PC-3 (cell line): ENCODE results near the gene ASB9. TPM values are rescaled to one million over a fixed set of nuclear protein-coding genes. Genes with fewer than 3 reads are reported as not detected.

Source experiments
- ATAC-seq: fragments of 200-7000 bp; cut with Tn5 transposase; 2 replicates; pipeline ENCODE4 v1.9.1; 2020; ENCODE audit warnings: mild to moderate bottlenecking, moderate library complexity
- Bru-seq: library from RNA; stranded (reverse); fragments of 400-500 nt; gene quantifications from one replicate; lab custom pipeline; 2021; lab: Mats Ljungman, UMichigan
- BruChase-seq, 2 experiments: library from RNA; stranded (reverse); fragments of 400-500 nt; gene quantifications; one replicate each; lab custom pipeline; 2021; lab: Mats Ljungman, UMichigan
- BruUV-seq: library from RNA; stranded (reverse); fragments of 400-500 nt; replicated peaks from 2 replicates; lab custom pipeline; 2021; lab: Mats Ljungman, UMichigan
- CTCF ChIA-PET: fragments of 300-600 bp; sonication (Branson Sonifier 250); formaldehyde crosslinking; loops from one replicate; lab custom pipeline; 2022; ENCODE audit warnings: antibody characterized with exemption; lab: Charles Lee
- POLR2A ChIA-PET: fragments of 300-600 bp; sonication (Branson Sonifier 250); formaldehyde crosslinking; loops from one replicate; lab custom pipeline; 2022; ENCODE audit warnings: antibody characterized with exemption; ENCODE audit not compliant: unreplicated experiment; lab: Charles Lee
- DNase-seq: peaks from one replicate; pipeline ENCODE4 v3.0.0-alpha.2; 2015
- H2AFZ ChIP-seq: fragments of 300-600 bp; sonication (generic); 2 replicates; pipeline ENCODE4 v1.6.0; 2016; ENCODE audit warnings: antibody characterized with exemption, low read length
- H3F3A ChIP-seq: fragments of 300-600 bp; sonication (generic); one replicate; pipeline ENCODE4 v1.6.0; 2017; ENCODE audit warnings: antibody characterized with exemption, low read length, control low read depth, mild to moderate bottlenecking; ENCODE audit not compliant: unreplicated experiment
- H3K27ac ChIP-seq: fragments of 300-600 bp; sonication (generic); 2 replicates; pipeline ENCODE4 v1.5.1; 2016; ENCODE audit warnings: mild to moderate bottlenecking, low read length
- H3K27me3 ChIP-seq: fragments of 300-600 bp; sonication (generic); 2 replicates; pipeline ENCODE4 v1.6.1; 2016; ENCODE audit warnings: low read length, mixed read lengths
- H3K36me3 ChIP-seq: fragments of 300-600 bp; sonication (generic); 2 replicates; pipeline ENCODE4 v1.6.1; 2016; ENCODE audit warnings: low read depth, mixed run types, low read length, mixed read lengths
- H3K4me1 ChIP-seq: fragments of 300-600 bp; sonication (generic); 2 replicates; pipeline ENCODE4 v1.5.1; 2016; ENCODE audit warnings: low read length; ENCODE audit not compliant: insufficient read depth
- H3K4me2 ChIP-seq: fragments of 300-600 bp; sonication (generic); 2 replicates; pipeline ENCODE4 v1.6.0; 2016; ENCODE audit warnings: low read length
- H3K4me3 ChIP-seq: fragments of 300-600 bp; sonication (generic); 2 replicates; pipeline ENCODE4 v1.5.1; 2016; ENCODE audit warnings: mild to moderate bottlenecking, low read length, mixed read lengths
- H3K79me2 ChIP-seq: fragments of 300-600 bp; sonication (generic); 2 replicates; pipeline ENCODE4 v1.6.1; 2017; ENCODE audit warnings: low read length, mixed read lengths
- H3K9ac ChIP-seq: fragments of 300-600 bp; sonication (generic); 2 replicates; pipeline ENCODE4 v1.6.0; 2016; ENCODE audit warnings: mild to moderate bottlenecking, low read length
- H3K9me2 ChIP-seq: fragments of 300-600 bp; sonication (generic); replicated peaks from 2 replicates; pipeline ENCODE4 v1.6.1; 2016; ENCODE audit warnings: mixed run types, low read length, mixed read lengths
- H3K9me3 ChIP-seq: fragments of 300-600 bp; sonication (generic); 2 replicates; pipeline ENCODE4 v1.6.1; 2016; ENCODE audit warnings: low read length, mixed read lengths
- H4K20me1 ChIP-seq: fragments of 300-600 bp; sonication (generic); 2 replicates; pipeline ENCODE4 v1.6.1; 2016; ENCODE audit warnings: low read length, mixed read lengths
- CTCF ChIP-seq: fragments of 300-600 bp; sonication (generic); conservative IDR thresholded peaks from 2 replicates; pipeline ENCODE4 v1.5.1; 2017; ENCODE audit warnings: antibody characterized with exemption, low read depth, mild to moderate bottlenecking, low read length
- EZH2 ChIP-seq: fragments of 300-600 bp; sonication (generic); IDR thresholded peaks from one replicate; pipeline ENCODE4 v1.6.1; 2017; ENCODE audit warnings: antibody characterized with exemption, mild to moderate bottlenecking, low read length; ENCODE audit not compliant: unreplicated experiment
- EZH2phosphoT487 ChIP-seq: fragments of 300-600 bp; sonication (generic); IDR thresholded peaks from 2 replicates; pipeline ENCODE4 v1.6.1; 2018; ENCODE audit warnings: mild to moderate bottlenecking, antibody characterized with exemption, low read length, borderline replicate concordance
- intact Hi-C: fragments of 100-400 bp; cut with micrococcal nuclease; formaldehyde crosslinking; loops from 2 replicates; pipeline ENCODE4 v1.9.0; 2023
- long read RNA-seq: library from polyadenylated mRNA; unstranded; transcript quantifications from one replicate; pipeline ENCODE4 v2.0.0, GENCODE V29; 2021; ENCODE audit not compliant: unreplicated experiment
- total RNA-seq: library from RNA; depleted of rRNA; stranded (reverse); fragments of >200 nt; gene quantifications from 2 replicates; pipeline ENCODE4 v1.2.3, GENCODE V29; 2014; rRNA removed

The ASB9 gene
- total RNA-seq (31.5 and 32.1 TPM in 2 replicates), Bru-seq, nascent RNA (percentile 54 among the genes with signal in this experiment), BruChase-seq, experiment 1, labeled RNA remaining after a 6-hour chase (percentile 56 among the genes with signal in this experiment), BruChase-seq, experiment 2, labeled RNA remaining after a 2-hour chase (percentile 67 among the genes with signal in this experiment)
- long read RNA-seq, transcript ASB9-203 (7 exons, 1,678 nt), result minor isoform, 15 of 66 reads
- long read RNA-seq, transcript ASB9-202 (7 exons, 1,652 nt), result major isoform, 21 of 66 reads
- long read RNA-seq, partial matches to known transcripts, result 4 of 66 reads
- long read RNA-seq, other reads (novel, unspliced or antisense), result 21 of 66 reads

GRCh38 chrX:15269618-15270521 lies at the start of gene ASB9:
Gene ASB9, minus strand, starts transcription at chrX:15270083. Its CDS starts 209 bp downstream, at chrX:15269874.
- Histone ChIP-seq H3K9me3 (no peaks in the 10 kb centered on the region), H3K79me2 (no peaks in the 10 kb centered on the region), H3K4me2 (peak within 1 kb of the TSS; percentile 82), H3K9ac (peak within 1 kb of the TSS; percentile 88), H3K27ac (peak within 1 kb of the TSS; percentile 100), H3K9me2 (no peaks in the 10 kb centered on the region), H3K4me1 (peaks cover 28% of the 10 kb centered on the region), H3K4me3 (peak within 1 kb of the TSS; percentile 70), H4K20me1 (no peaks in the 10 kb centered on the region), H3F3A (no peaks in the 10 kb centered on the region), H3K27me3 (no peaks in the 10 kb centered on the region), H3K36me3 (no peaks in the 10 kb centered on the region), H2AFZ (peak within 1 kb of the TSS; percentile 63)
- no TSS peak for BruUV-seq
- DNase-seq (peak; percentile 93), ATAC-seq (peak; percentile 89)
- ChIA-PET POLR2A (interaction anchor here (0.7 kb wide), 1 partner anchor 56 kb away, joined by 3 read pairs; no protein-coding TSS in a partner anchor), CTCF (no interaction called here)
- TF ChIP-seq CTCF, result no peak
- no peak for TF ChIP-seq EZH2
- no peak for TF ChIP-seq EZH2phosphoT487
- intact Hi-C loops, result loop anchor here (1.0 to 2.0 kb wide), 2 partner anchors 23 to 65 kb away; partner anchors contain the start of gene PIGA

GRCh38 chrX:15319075-15319474 lies 49.2 kb upstream of the ASB9 start:
- Histone ChIP-seq H3K9me3 (no peaks in the 10 kb centered on the region), H2AFZ (no peak overlapping the region), H3K27ac (no peak overlapping the region), H4K20me1 (no peaks in the 10 kb centered on the region), H3K9ac (no peak overlapping the region), H3K4me3 (no peak overlapping the region), H3F3A (no peaks in the 10 kb centered on the region), H3K27me3 (no peaks in the 10 kb centered on the region), H3K79me2 (no peaks in the 10 kb centered on the region), H3K4me2 (no peak overlapping the region), H3K4me1 (no peaks in the 10 kb centered on the region), H3K36me3 (peaks cover 8% of the 10 kb centered on the region; the same call in 1 of the 2 replicates), H3K9me2 (no peaks in the 10 kb centered on the region)
- intact Hi-C loops, result no loop called here
- ChIA-PET POLR2A (no interaction called here), CTCF (no interaction called here)
- TF ChIP-seq EZH2, result no peak
- TF ChIP-seq CTCF, result no peak
- no peak for TF ChIP-seq EZH2phosphoT487
- no peak for ATAC-seq
- DNase-seq, result no peak
- BruUV-seq, result no TSS peak
